Urothelium cell line (cell line): ENCODE data around the gene LYSMD4.
"Not testable (repeated sequence)": the region's sequence is repeated elsewhere in the genome, so short reads cannot be mapped to it uniquely, and the experiment has no call there.

ENCODE experiments used
- DNase-seq: peaks from one replicate; pipeline ENCODE4 v3.0.0; 2011; ENCODE audit warnings: low spot score, mixed read lengths
- FAIRE-seq: peaks from 2 replicates; lab custom pipeline; 2011; peaks lifted over from hg19 to GRCh38; lab: Jason Lieb, UNC

The LYSMD4 gene

GRCh38 chr15:99733268-99734039, at the start of gene LYSMD4:
TSS of gene LYSMD4 (minus strand) at chr15:99733437. CDS start at chr15:99731999, 1,438 bp downstream.
- DNase-seq (peak; percentile 100), FAIRE-seq (peak; percentile 65)

GRCh38 chr15:99782029-99782428, 48.8 kb upstream of the LYSMD4 start:
- not testable (repeated sequence) for DNase-seq, FAIRE-seq

- DNase-seq, result no peak
- FAIRE-seq, result no peak
These were observed 43.9 kb upstream of the LYSMD4 start for GRCh38 chr15:99777144-99777543.

- no peak for DNase-seq
These were observed 31.3 kb upstream of the LYSMD4 start for GRCh38 chr15:99764522-99764921.

GRCh38 chr15:99763827-99764226, 30.6 kb upstream of the LYSMD4 start:
- FAIRE-seq, result no peak
- DNase-seq, result no peak

More at GRCh38 chr15:99764522-99764921, 31.3 kb upstream of the LYSMD4 start:
- no peak for FAIRE-seq

- no peak for FAIRE-seq
- DNase-seq, result no peak
These were observed 29.1 kb upstream of the LYSMD4 start for GRCh38 chr15:99762288-99762687.

GRCh38 chr15:99755692-99756409, 22.6 kb upstream of the LYSMD4 start:
- FAIRE-seq, result peak; percentile 44
- peak; percentile 76 for DNase-seq

GRCh38 chr15:99753066-99753465, 19.8 kb upstream of the LYSMD4 start:
- FAIRE-seq (no peak), DNase-seq (no peak)

- DNase-seq, result no peak
- no peak for FAIRE-seq
These were observed 19.3 kb upstream of the LYSMD4 start for GRCh38 chr15:99752556-99752955.

- not testable (repeated sequence) for DNase-seq, FAIRE-seq
These were observed 17.1 kb upstream of the LYSMD4 start for GRCh38 chr15:99750326-99750725.

GRCh38 chr15:99749386-99749785, 16.1 kb upstream of the LYSMD4 start:
- no peak for DNase-seq
- no peak for FAIRE-seq

GRCh38 chr15:99745370-99746086, 12.3 kb upstream of the LYSMD4 start:
- peak; percentile 79 for FAIRE-seq
- no peak for DNase-seq

GRCh38 chr15:99744142-99744541, 10.9 kb upstream of the LYSMD4 start:
- DNase-seq, result no peak
- FAIRE-seq, result no peak

GRCh38 chr15:99741835-99742234, 8.6 kb upstream of the LYSMD4 start:
- FAIRE-seq, result no peak
- DNase-seq, result no peak

- FAIRE-seq (peak; percentile 9), DNase-seq (no peak)
These were observed 5.0 kb upstream of the LYSMD4 start for GRCh38 chr15:99738021-99738847.

GRCh38 chr15:99736702-99737101, 3.5 kb upstream of the LYSMD4 start:
- DNase-seq, result no peak
- FAIRE-seq, result no peak

- DNase-seq (no peak), FAIRE-seq (no peak)
These were observed 2.6 kb upstream of the LYSMD4 start for GRCh38 chr15:99735868-99736267.

GRCh38 chr15:99734575-99734974, 1.3 kb upstream of the LYSMD4 start:
- DNase-seq (no peak), FAIRE-seq (no peak)

- FAIRE-seq, DNase-seq: not testable (repeated sequence)
These were observed 729 bp upstream of the LYSMD4 start for GRCh38 chr15:99734040-99734291.

GRCh38 chr15:99732751-99733267, 428 bp downstream of the LYSMD4 start:
- DNase-seq, result no peak

More at GRCh38 chr15:99732751-99733267, 428 bp downstream of the LYSMD4 start:
- FAIRE-seq, result no peak
